SH-SY5Y (cell line): Measurements from ENCODE around the gene LMTK3.

Source experiments
- GATA2 ChIP-seq: IDR thresholded peaks from 2 replicates; pipeline ENCODE4 v1.6.1; 2011; ENCODE audit warnings: mild to moderate bottlenecking, low read depth, low read length
- GATA3 ChIP-seq: IDR thresholded peaks from 2 replicates; pipeline ENCODE4 v1.6.1; 2011; ENCODE audit warnings: low read depth, mild to moderate bottlenecking, low read length, moderate library complexity

DNA sequence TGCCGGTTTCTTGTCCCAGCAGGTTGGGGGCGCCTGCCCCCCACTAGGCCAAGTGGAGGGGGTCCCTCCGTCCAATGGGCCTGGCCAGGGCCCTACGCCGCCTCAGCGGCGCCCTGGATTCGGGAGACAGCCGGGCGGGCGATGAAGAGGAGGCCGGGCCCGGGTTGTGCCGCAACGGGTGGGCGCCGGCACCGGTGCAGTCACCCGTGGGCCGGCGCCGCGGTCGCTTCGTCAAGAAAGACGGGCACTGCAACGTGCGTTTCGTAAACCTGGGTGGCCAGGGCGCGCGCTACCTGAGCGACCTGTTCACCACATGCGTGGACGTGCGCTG lies 50.0 kb downstream of the LMTK3 start:
- TF ChIP-seq GATA2: no peak
- no peak for TF ChIP-seq GATA3
